Retinal pigment epithelial cell (primary cell): ENCODE results near the gene SNX30.

Experiments used
- DNase-seq: peaks from one replicate; pipeline ENCODE4 v3.0.0-alpha.2; 2010; ENCODE audit warnings: low read depth
- H3K4me3 ChIP-seq: 2 replicates; pipeline ENCODE4 v1.5.1; 2011; ENCODE audit warnings: mild to moderate bottlenecking, low read length, control low read depth, moderate library complexity
- TF ChIP-seq, protein P1 (sequence below): conservative IDR thresholded peaks from 2 replicates; pipeline ENCODE4 v1.5.1; 2011; ENCODE audit warnings: low read depth, low read length, control low read depth, inconsistent platforms

The SNX30 gene

DNA sequence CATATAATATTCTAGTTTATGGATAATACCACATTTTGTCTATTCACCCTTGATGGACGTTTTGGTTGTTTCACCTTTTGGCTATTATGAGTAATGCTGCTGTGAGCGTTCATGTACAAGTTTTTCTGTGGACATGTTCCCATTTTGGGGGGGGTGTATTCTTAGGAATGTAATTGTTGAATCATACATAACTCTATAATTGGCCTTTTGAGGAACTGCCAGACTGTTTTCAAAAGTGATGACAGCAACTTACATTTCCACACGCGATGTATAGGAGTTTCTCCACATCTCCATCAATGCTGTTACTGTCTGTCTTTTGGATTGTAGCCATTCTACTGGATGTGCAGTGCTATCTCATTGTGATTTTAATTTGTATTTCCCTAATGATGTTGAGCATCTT is 70.3 kb downstream of the SNX30 start:
- no peak overlapping the region for H3K4me3 ChIP-seq
- no peak for DNase-seq
- TF ChIP-seq, protein P1, sequence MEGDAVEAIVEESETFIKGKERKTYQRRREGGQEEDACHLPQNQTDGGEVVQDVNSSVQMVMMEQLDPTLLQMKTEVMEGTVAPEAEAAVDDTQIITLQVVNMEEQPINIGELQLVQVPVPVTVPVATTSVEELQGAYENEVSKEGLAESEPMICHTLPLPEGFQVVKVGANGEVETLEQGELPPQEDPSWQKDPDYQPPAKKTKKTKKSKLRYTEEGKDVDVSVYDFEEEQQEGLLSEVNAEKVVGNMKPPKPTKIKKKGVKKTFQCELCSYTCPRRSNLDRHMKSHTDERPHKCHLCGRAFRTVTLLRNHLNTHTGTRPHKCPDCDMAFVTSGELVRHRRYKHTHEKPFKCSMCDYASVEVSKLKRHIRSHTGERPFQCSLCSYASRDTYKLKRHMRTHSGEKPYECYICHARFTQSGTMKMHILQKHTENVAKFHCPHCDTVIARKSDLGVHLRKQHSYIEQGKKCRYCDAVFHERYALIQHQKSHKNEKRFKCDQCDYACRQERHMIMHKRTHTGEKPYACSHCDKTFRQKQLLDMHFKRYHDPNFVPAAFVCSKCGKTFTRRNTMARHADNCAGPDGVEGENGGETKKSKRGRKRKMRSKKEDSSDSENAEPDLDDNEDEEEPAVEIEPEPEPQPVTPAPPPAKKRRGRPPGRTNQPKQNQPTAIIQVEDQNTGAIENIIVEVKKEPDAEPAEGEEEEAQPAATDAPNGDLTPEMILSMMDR, result no peak

GRCh38 chr9:112822618-112823017 is 72.1 kb downstream of the SNX30 start:
- H3K4me3 ChIP-seq, result no peak overlapping the region
- TF ChIP-seq, protein P1, result no peak
- DNase-seq, result no peak

DNA sequence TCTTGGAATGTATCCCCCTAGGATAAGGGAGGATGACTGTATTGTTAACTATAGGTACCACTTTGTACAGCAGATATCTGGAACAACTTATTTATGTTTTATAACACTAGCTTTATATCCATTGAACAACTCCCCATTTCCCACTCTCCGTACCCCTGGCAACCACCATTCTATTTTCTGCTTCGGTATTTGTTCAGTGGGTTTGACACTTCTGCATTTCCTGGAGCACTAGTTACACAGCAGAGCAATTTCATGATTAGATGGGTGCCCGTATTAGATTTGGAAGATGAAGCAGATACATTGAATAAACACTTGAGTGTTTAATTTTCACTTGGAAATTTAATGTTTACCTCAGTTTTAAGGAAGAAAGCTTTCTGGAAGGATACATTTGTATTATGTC is 72.7 kb downstream of the SNX30 start:
- no peak for DNase-seq
- TF ChIP-seq, protein P1, result no peak
- H3K4me3 ChIP-seq, result no peak overlapping the region

DNA sequence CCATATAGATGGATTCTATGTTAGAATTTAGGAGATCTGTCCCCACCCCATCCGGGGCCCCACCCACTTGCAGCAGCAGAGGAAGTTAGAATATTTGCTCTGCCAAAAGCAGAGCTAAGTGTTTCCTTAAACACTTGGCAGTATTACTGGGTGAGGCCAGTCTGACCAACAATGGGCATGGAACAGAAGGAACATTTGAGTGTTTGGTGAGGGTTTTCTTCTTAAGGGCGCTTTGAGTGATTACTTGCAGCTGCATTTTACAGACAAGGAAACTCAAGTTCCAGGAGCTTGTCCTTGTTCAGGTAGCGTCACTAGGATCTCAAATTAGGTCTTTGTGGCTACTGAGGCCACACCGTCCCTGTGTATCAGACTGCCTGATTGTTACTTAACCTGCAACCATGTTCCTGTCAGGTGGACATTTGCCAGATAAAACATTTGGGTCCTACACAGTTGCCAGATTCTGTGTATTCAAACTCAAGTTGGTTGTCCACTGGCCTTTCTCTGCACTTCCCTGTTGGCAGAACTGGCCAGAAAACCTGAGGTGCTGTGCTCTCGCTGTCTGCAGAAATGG is 80.8 kb downstream of the SNX30 start:
- no peak for DNase-seq
- TF ChIP-seq, protein P1, result no peak
- no peak overlapping the region for H3K4me3 ChIP-seq

- TF ChIP-seq, protein P1, result no peak
- H3K4me3 ChIP-seq, result no peak overlapping the region
- DNase-seq, result no peak
Measured at GRCh38 chr9:112831969-112832368, 81.4 kb downstream of the SNX30 start.

DNA sequence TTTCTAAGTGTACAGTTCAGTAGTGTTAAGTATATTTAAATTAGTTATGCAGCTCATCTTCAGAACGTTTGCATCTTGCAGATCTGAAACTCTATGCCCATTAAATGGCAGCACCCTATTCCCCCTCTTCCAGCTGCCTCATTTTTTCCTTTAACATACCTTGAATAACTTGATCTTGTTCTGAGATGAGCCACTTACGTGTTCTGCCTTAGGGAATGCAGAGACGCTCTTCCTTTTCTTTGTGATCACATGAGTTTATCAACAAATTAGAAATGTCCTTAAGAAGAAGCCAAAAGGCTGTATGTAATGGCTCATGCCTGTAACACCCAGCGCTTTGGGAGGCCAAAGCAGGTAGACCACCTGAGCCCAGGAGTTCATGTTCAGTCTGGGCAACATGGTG is 82.5 kb downstream of the SNX30 start:
- DNase-seq, result no peak
- TF ChIP-seq, protein P1, result no peak
- no peak overlapping the region for H3K4me3 ChIP-seq

DNA sequence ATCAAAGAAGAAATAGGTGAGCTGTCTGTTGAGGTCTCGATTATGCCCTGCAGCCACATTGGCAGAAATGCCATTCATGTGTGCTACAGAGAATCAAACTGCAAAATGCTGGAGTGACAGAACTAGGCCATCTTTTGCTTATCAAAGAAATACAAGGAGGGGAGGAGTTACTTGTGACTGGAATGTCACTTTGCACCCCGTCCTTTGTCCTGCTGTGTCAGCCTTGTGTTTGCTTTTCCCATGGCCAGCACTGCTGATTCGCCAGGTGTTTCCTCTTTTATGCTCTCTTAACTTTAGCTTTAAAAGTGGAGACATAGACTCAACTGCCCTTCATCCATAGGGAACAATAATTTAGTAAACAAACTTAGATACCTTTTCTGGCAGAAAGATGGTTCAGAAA is 85.8 kb downstream of the SNX30 start:
- DNase-seq, result no peak
- TF ChIP-seq, protein P1, result no peak
- H3K4me3 ChIP-seq, result no peak overlapping the region
